PC-9 (cell line): Measurements from ENCODE around the gene COL4A4. TPM values are rescaled to one million over a fixed set of nuclear protein-coding genes. Genes with fewer than 3 reads are reported as not detected.

ENCODE experiments used
- BruUV-seq: library from RNA; stranded (reverse); fragments of 400-500 nt; replicated peaks from 2 replicates; lab custom pipeline; 2021; lab: Mats Ljungman, UMichigan
- CTCF ChIA-PET: fragments of 300-600 bp; sonication (Branson Sonifier 250); formaldehyde crosslinking; loops from one replicate; lab custom pipeline; 2022; ENCODE audit warnings: antibody characterized with exemption; lab: Charles Lee
- POLR2A ChIA-PET: fragments of 300-600 bp; sonication (Branson Sonifier 250); formaldehyde crosslinking; loops from one replicate; lab custom pipeline; 2022; ENCODE audit warnings: antibody characterized with exemption; ENCODE audit not compliant: unreplicated experiment; lab: Charles Lee
- DNase-seq, 2 experiments: peaks; one replicate each; pipeline versions ENCODE4 v3.0.0 to v3.0.0-alpha.2; 2015 to 2022; ENCODE audit warnings: mixed read lengths in 1 of 2
- H2AFZ ChIP-seq: fragments of 200-600 bp; sonication (generic); 2 replicates; pipeline ENCODE4 v1.8.1; 2017; ENCODE audit warnings: antibody characterized with exemption
- H3F3A ChIP-seq: fragments of 200-600 bp; sonication (generic); 2 replicates; pipeline ENCODE4 v1.8.1; 2017; ENCODE audit warnings: antibody characterized with exemption, mild to moderate bottlenecking, low read depth; ENCODE audit not compliant: insufficient read depth
- H3K27ac ChIP-seq: fragments of 200-600 bp; sonication (generic); 2 replicates; pipeline ENCODE4 v1.6.1; 2016; ENCODE audit warnings: mixed run types
- H3K27me3 ChIP-seq: fragments of 200-600 bp; sonication (generic); 2 replicates; pipeline ENCODE4 v1.6.1; 2016; ENCODE audit warnings: low read depth, mixed run types; ENCODE audit not compliant: insufficient read depth
- H3K36me3 ChIP-seq: fragments of 200-600 bp; sonication (generic); 2 replicates; pipeline ENCODE4 v1.6.1; 2016; ENCODE audit warnings: low read depth, mixed run types
- H3K4me1 ChIP-seq: fragments of 200-600 bp; sonication (generic); replicated peaks from 2 replicates; pipeline ENCODE4 v1.6.1; 2016; ENCODE audit warnings: mixed run types; ENCODE audit not compliant: insufficient read depth
- H3K4me2 ChIP-seq: fragments of 200-600 bp; sonication (generic); 2 replicates; pipeline ENCODE4 v1.6.1; 2017; ENCODE audit warnings: mixed run types
- H3K4me3 ChIP-seq: fragments of 200-600 bp; sonication (generic); 2 replicates; pipeline ENCODE4 v1.6.1; 2016; ENCODE audit warnings: mixed run types
- H3K79me2 ChIP-seq: fragments of 200-600 bp; sonication (generic); 2 replicates; pipeline ENCODE4 v1.6.1; 2017; ENCODE audit warnings: low read depth, mixed run types
- H3K9me2 ChIP-seq: fragments of 200-600 bp; sonication (generic); 2 replicates; pipeline ENCODE4 v1.8.1; 2017; ENCODE audit warnings: mild to moderate bottlenecking; ENCODE audit not compliant: insufficient read depth
- H3K9me3 ChIP-seq: fragments of 200-600 bp; sonication (generic); 2 replicates; pipeline ENCODE4 v1.8.1; 2016; ENCODE audit warnings: low read depth; ENCODE audit not compliant: insufficient read depth
- H4K20me1 ChIP-seq: fragments of 200-600 bp; sonication (generic); 2 replicates; pipeline ENCODE4 v1.8.1; 2017; ENCODE audit not compliant: insufficient read depth
- EZH2 ChIP-seq: fragments of 200-600 bp; sonication (generic); IDR thresholded peaks from 2 replicates; pipeline ENCODE4 v1.8.0; 2017; ENCODE audit warnings: antibody characterized with exemption, low read depth
- intact Hi-C: fragments of 100-400 bp; cut with micrococcal nuclease; formaldehyde crosslinking; loops from one replicate; pipeline ENCODE4 v1.10.0; 2022; ENCODE audit not compliant: unreplicated experiment
- total RNA-seq: library from RNA; stranded (reverse); gene quantifications from 2 replicates; pipeline ENCODE4 v1.2.3, GENCODE V29; 2021
- TF ChIP-seq, protein P1 (sequence below): fragments of 200-600 bp; sonication (generic); conservative IDR thresholded peaks from 2 replicates; pipeline ENCODE4 v1.6.1; 2017; ENCODE audit warnings: mixed run types, antibody characterized with exemption, mild to moderate bottlenecking, moderate library complexity

Gene COL4A4
- total RNA-seq, 1 experiment from 2014 or later, result 5.6 TPM

- CTCF ChIA-PET, result no interaction called here
- DNase-seq, result no peak
- no peaks in the 10 kb centered on the region for H3K27me3 ChIP-seq
- no peaks in the 10 kb centered on the region for H3K4me1 ChIP-seq
- H4K20me1 ChIP-seq, result no peaks in the 10 kb centered on the region
- POLR2A ChIA-PET, result no interaction called here
- BruUV-seq, result no TSS peak
- H3K9me3 ChIP-seq, result no peaks in the 10 kb centered on the region
- TF ChIP-seq EZH2, result no peak
- TF ChIP-seq, protein P1, sequence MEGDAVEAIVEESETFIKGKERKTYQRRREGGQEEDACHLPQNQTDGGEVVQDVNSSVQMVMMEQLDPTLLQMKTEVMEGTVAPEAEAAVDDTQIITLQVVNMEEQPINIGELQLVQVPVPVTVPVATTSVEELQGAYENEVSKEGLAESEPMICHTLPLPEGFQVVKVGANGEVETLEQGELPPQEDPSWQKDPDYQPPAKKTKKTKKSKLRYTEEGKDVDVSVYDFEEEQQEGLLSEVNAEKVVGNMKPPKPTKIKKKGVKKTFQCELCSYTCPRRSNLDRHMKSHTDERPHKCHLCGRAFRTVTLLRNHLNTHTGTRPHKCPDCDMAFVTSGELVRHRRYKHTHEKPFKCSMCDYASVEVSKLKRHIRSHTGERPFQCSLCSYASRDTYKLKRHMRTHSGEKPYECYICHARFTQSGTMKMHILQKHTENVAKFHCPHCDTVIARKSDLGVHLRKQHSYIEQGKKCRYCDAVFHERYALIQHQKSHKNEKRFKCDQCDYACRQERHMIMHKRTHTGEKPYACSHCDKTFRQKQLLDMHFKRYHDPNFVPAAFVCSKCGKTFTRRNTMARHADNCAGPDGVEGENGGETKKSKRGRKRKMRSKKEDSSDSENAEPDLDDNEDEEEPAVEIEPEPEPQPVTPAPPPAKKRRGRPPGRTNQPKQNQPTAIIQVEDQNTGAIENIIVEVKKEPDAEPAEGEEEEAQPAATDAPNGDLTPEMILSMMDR, result no peak
- H3K36me3 ChIP-seq, result no peaks in the 10 kb centered on the region
- H3K9me2 ChIP-seq, result no peaks in the 10 kb centered on the region
- intact Hi-C loops, result no loop called here
- H3K79me2 ChIP-seq, result no peaks in the 10 kb centered on the region
- no peaks in the 10 kb centered on the region for H3F3A ChIP-seq
- no peak overlapping the region for H2AFZ ChIP-seq
- no peak overlapping the region for H3K4me2 ChIP-seq
- no peak overlapping the region for H3K4me3 ChIP-seq
- no peak overlapping the region for H3K27ac ChIP-seq
These were observed 153.6 kb downstream of the COL4A4 start for GRCh38 chr2:227010433-227010832.

DNA sequence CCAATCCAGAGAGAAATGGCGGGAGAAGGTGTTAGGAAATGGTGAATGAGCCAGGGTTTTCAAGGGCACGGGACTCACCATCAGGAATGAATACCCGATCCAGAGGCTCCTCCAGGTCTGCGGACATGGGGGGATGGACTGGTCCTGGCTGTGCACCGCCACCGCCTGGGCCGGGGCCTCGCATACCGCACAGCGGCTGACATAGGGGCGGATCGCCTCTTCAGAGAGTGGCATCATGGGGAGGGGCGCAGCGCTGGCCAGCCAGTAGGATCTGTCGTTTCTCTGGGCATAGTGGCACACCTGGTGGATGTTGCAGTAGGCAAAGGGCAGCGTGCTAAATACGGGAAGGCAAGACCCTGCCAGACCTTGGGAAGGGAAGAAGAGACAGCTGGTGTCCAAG is 156.1 kb downstream of the COL4A4 start:
- ChIA-PET CTCF (no interaction called here), POLR2A (no interaction called here)
- no TSS peak for BruUV-seq
- H3K9me2 ChIP-seq, result no peaks in the 10 kb centered on the region
- no peak for DNase-seq
- no peak overlapping the region for H3K4me2 ChIP-seq
- intact Hi-C loops, result no loop called here
- no peaks in the 10 kb centered on the region for H3F3A ChIP-seq
- H3K9me3 ChIP-seq, result no peaks in the 10 kb centered on the region
- no peaks in the 10 kb centered on the region for H3K27me3 ChIP-seq
- H3K4me3 ChIP-seq, result no peak overlapping the region
- H3K4me1 ChIP-seq, result no peaks in the 10 kb centered on the region
- H3K79me2 ChIP-seq, result no peaks in the 10 kb centered on the region
- TF ChIP-seq, protein P1, result no peak
- no peak for TF ChIP-seq EZH2
- no peaks in the 10 kb centered on the region for H3K36me3 ChIP-seq
- H2AFZ ChIP-seq, result no peak overlapping the region
- H4K20me1 ChIP-seq, result no peaks in the 10 kb centered on the region
- no peak overlapping the region for H3K27ac ChIP-seq

- Histone ChIP-seq H3K36me3 (no peaks in the 10 kb centered on the region), H3K9me2 (no peaks in the 10 kb centered on the region), H3K4me1 (no peaks in the 10 kb centered on the region), H3K4me2 (no peak overlapping the region), H3F3A (no peaks in the 10 kb centered on the region), H4K20me1 (no peaks in the 10 kb centered on the region), H3K9me3 (no peaks in the 10 kb centered on the region), H2AFZ (no peak overlapping the region), H3K27me3 (no peaks in the 10 kb centered on the region), H3K79me2 (no peaks in the 10 kb centered on the region), H3K27ac (no peak overlapping the region), H3K4me3 (no peak overlapping the region)
- ChIA-PET CTCF (no interaction called here), POLR2A (no interaction called here)
- BruUV-seq, result no TSS peak
- intact Hi-C loops, result no loop called here
- TF ChIP-seq, protein P1, result no peak
- no peak for TF ChIP-seq EZH2
- DNase-seq, result no peak
These were observed 156.9 kb downstream of the COL4A4 start for GRCh38 chr2:227007148-227007547.
